Measurements from ENCODE around the gene ELAVL1. TPM values are rescaled to one million over a fixed set of nuclear protein-coding genes. Genes with fewer than 3 reads are reported as not detected.

ELAVL1 gene
- total RNA-seq, 2 experiments from 2014 or later, result 65.4 to 168 TPM

DNA sequence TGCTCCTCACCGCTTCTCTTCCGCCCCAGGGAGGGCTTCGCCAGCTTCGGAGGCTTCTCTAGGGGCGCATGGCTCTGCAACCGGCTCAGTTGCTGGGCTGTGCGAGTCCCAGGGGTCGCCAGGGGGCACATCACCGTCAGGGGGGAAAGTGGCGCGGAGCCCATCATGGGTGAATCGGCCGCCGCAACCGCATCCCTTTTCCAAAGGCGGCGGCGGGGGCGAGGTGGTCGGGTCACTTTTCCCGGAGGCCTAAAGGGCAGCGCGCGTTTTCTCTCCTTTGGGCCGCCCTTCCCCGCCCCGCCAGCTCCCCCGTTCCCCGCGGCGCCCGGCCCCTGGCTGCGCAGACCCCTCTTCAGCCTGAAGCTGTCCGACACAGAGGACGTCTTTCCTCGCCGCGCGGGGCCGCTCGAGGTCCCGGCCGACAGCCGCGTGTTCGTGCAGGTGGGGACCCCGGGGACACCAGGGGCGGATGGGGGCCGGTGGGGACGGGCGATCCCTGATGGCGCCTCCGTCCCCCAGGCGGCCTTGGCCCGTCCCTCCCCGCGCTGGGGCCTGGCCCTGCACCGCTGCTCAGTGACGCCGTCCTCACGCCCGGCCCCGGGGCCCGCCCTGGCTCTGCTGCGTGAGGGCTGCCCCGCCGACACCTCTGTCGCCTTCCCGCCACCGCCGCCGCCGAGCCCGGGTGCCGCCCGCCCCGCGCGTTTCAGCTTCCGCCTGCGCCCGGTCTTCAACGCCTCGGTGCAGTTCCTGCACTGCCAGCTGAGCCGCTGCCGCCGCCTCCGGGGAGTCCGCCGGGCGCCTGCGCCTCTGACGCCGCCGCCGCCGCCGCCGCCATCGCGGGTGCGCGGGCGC lies 89.1 kb downstream of the ELAVL1 start:
- H4K20me1 ChIP-seq (ENCODE audit: insufficient read depth, low read length), result peaks cover 2% of the 10 kb centered on the region; the same call in 1 of the 2 replicates
- H3K4me3 ChIP-seq (ENCODE audit: low read depth, low read length, poor library complexity, severe bottlenecking), result peak overlapping the region; percentile 39
- ChIA-PET CTCF (ENCODE audit: unreplicated experiment) (no interaction called here), POLR2A (no interaction called here)
- H3K4me1 ChIP-seq (ENCODE audit: insufficient read depth, low read length, poor library complexity, severe bottlenecking), result peaks cover 11% of the 10 kb centered on the region
- no peak overlapping the region for H3K27ac ChIP-seq (ENCODE audit: low read depth, low read length, poor library complexity, severe bottlenecking)
- H3K4me2 ChIP-seq (ENCODE audit: low read length), result peak overlapping the region; percentile 45; the same call in 1 of the 2 replicates
- H3K9me3 ChIP-seq (ENCODE audit: low read length), result no peaks in the 10 kb centered on the region
- peak; percentile 24 for DNase-seq (ENCODE audit: low spot score)
- no peak overlapping the region for H2AFZ ChIP-seq (ENCODE audit: low read length)
- no peaks in the 10 kb centered on the region for H3K9me2 ChIP-seq (ENCODE audit: insufficient read depth, low read length)
- intact Hi-C loops (cut with micrococcal nuclease; ENCODE audit: unreplicated experiment), result no loop called here
- no peaks in the 10 kb centered on the region for H3K79me2 ChIP-seq (ENCODE audit: insufficient read depth, low read depth, low read length)
- peaks cover 20% of the 10 kb centered on the region; the same call in 1 of the 2 replicates for H3K36me3 ChIP-seq (ENCODE audit: insufficient read depth, low read length)
- TF ChIP-seq EZH2phosphoT487 (IDR thresholded peaks at IDR 0.05; ENCODE audit: borderline replicate concordance, low read depth, low read length), result no peak
- TF ChIP-seq, protein P1, sequence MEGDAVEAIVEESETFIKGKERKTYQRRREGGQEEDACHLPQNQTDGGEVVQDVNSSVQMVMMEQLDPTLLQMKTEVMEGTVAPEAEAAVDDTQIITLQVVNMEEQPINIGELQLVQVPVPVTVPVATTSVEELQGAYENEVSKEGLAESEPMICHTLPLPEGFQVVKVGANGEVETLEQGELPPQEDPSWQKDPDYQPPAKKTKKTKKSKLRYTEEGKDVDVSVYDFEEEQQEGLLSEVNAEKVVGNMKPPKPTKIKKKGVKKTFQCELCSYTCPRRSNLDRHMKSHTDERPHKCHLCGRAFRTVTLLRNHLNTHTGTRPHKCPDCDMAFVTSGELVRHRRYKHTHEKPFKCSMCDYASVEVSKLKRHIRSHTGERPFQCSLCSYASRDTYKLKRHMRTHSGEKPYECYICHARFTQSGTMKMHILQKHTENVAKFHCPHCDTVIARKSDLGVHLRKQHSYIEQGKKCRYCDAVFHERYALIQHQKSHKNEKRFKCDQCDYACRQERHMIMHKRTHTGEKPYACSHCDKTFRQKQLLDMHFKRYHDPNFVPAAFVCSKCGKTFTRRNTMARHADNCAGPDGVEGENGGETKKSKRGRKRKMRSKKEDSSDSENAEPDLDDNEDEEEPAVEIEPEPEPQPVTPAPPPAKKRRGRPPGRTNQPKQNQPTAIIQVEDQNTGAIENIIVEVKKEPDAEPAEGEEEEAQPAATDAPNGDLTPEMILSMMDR (conservative IDR thresholded peaks at IDR 0.05; ENCODE audit: low read length), result no peak
- BruUV-seq (replicated peaks), result no TSS peak

DNA sequence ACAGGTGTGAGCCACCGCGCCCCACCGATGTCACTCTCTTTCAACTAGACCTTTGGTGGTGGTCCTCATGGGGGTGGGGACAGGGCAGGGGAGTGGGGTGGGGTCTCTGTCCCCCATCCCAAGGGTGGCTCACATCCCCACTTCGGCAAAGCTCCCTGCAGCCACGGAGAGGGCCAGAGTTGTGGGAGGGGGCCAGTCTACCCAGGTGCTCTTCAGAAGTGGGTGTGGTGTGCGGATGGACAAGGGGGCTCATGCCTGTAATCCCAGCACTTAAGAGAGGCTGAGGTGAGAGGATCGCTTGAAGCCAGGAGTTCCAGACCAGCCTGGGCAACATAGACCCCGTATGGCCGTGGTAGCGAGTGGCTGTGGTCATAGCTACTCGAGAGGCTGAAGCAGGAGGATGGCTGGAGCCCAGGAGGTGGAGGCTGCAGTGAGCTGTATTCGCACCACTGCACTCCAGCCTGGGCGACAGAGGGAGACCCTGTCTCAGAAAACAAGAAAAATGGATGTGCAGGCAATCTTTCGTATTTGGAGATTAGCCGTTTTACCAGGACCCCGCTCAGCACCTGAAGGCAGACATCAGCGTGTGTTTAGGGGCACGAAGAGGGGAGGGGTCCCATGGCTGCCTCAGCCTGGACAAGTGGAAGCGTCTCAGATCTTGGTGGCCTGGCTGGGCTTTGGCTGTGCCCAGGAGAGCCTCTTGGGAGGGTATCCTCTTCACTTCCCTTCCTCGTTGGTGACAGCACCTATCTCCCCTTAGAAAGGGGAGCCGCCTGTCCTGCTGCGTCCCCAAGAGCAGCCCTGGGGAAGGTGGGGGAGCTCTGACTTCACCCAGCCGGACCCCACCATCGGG lies 90.0 kb downstream of the ELAVL1 start:
- H3K36me3 ChIP-seq (ENCODE audit: insufficient read depth, low read length), result peaks cover 28% of the 10 kb centered on the region
- peaks cover 6% of the 10 kb centered on the region for H3K4me1 ChIP-seq (ENCODE audit: insufficient read depth, low read length, poor library complexity, severe bottlenecking)
- H3K79me2 ChIP-seq (ENCODE audit: insufficient read depth, low read depth, low read length), result no peaks in the 10 kb centered on the region
- TF ChIP-seq EZH2phosphoT487 (IDR thresholded peaks at IDR 0.05; ENCODE audit: borderline replicate concordance, low read depth, low read length), result no peak
- TF ChIP-seq, protein P1 (conservative IDR thresholded peaks at IDR 0.05; ENCODE audit: low read length), result no peak
- intact Hi-C loops (cut with micrococcal nuclease; ENCODE audit: unreplicated experiment), result no loop called here
- no peaks in the 10 kb centered on the region for H4K20me1 ChIP-seq (ENCODE audit: insufficient read depth, low read length)
- H3K9me2 ChIP-seq (ENCODE audit: insufficient read depth, low read length), result no peaks in the 10 kb centered on the region
- H3K4me2 ChIP-seq (ENCODE audit: low read length), result peak overlapping the region; percentile 45; the same call in 1 of the 2 replicates
- no peak overlapping the region for H3K27ac ChIP-seq (ENCODE audit: low read depth, low read length, poor library complexity, severe bottlenecking)
- H3K4me3 ChIP-seq (ENCODE audit: low read depth, low read length, poor library complexity, severe bottlenecking), result no peak overlapping the region
- POLR2A ChIA-PET, result no interaction called here
- no peaks in the 10 kb centered on the region for H3K9me3 ChIP-seq (ENCODE audit: low read length)
- no peak for DNase-seq (ENCODE audit: low spot score)
- no TSS peak for BruUV-seq (replicated peaks)
- H2AFZ ChIP-seq (ENCODE audit: low read length), result no peak overlapping the region
- CTCF ChIA-PET (ENCODE audit: unreplicated experiment), result no interaction called here
